Right forelimb (tissue), 1 donor: Measurements from ENCODE around the gene FBXL19.

Source experiments
- DNase-seq: peaks from one replicate; pipeline ENCODE4 v3.0.0-alpha.2; 2018

Gene FBXL19

GRCh38 chr16:30987581-30988190, 64.3 kb downstream of the FBXL19 start:
- no peak for DNase-seq

GRCh38 chr16:30989469-30990047, 66.2 kb downstream of the FBXL19 start:
- no peak for DNase-seq

- no peak for DNase-seq
Measured at GRCh38 chr16:30990105-30990504, 66.7 kb downstream of the FBXL19 start.

GRCh38 chr16:30991052-30991451, 67.7 kb downstream of the FBXL19 start:
- no peak for DNase-seq

- no peak for DNase-seq
Measured at GRCh38 chr16:30992276-30992780, 69.0 kb downstream of the FBXL19 start.

GRCh38 chr16:30992931-30993816, 69.8 kb downstream of the FBXL19 start:
- no peak for DNase-seq

- no peak for DNase-seq
Measured at GRCh38 chr16:30995927-30996323, 72.6 kb downstream of the FBXL19 start.

- DNase-seq: peak; percentile 66
Measured at GRCh38 chr16:30996324-30996984, 73.1 kb downstream of the FBXL19 start.

- peak; percentile 77 for DNase-seq
Measured at GRCh38 chr16:30996985-30997724, 73.8 kb downstream of the FBXL19 start.

GRCh38 chr16:30997725-30998711, 74.6 kb downstream of the FBXL19 start:
- DNase-seq: no peak
